B cell (primary cell): ENCODE measurements around the gene ADPRS. TPM values are rescaled to one million over a fixed set of nuclear protein-coding genes. Genes with fewer than 3 reads are reported as not detected.

Source experiments
- ATAC-seq: fragments of 200-7000 bp; cut with Tn5 transposase; one replicate; pipeline ENCODE4 v1.10.0; 2021; ENCODE audit warnings: low read depth, mild to moderate bottlenecking, moderate number of reproducible peaks, moderate library complexity
- CTCF ChIA-PET: fragments of 350-600 bp; sonication (Branson Sonifier 250); formaldehyde crosslinking; loops from one replicate; lab custom pipeline; 2021; ENCODE audit warnings: antibody characterized with exemption, inconsistent platforms; lab: Charles Lee
- POLR2A ChIA-PET: fragments of 350-600 bp; sonication (Branson Sonifier 250); formaldehyde crosslinking; loops from one replicate; lab custom pipeline; 2021; ENCODE audit warnings: antibody characterized with exemption; lab: Charles Lee
- DNase-seq: peaks from one replicate; pipeline ENCODE4 v3.0.0; 2013
- H2AFZ ChIP-seq: 2 replicates; pipeline ENCODE4 v1.6.1; 2012; ENCODE audit warnings: mild to moderate bottlenecking, low read depth, low read length; ENCODE audit not compliant: insufficient read depth, poor library complexity, severe bottlenecking
- H3K27ac ChIP-seq, 2 donors: 1 replicate in 1 of 2; 2 replicates in 1 of 2; pipeline ENCODE4 v1.5.1; 2012 to 2013; ENCODE audit warnings: low read length in 2 of 2, mild to moderate bottlenecking in 2 of 2, moderate library complexity in 1 of 2
- H3K27me3 ChIP-seq, 4 experiments: fragments of 200-600 bp in 1 of 4; sonication (generic) in 1 of 4; replicated peaks in 1 of 4; 1 replicate in 2 of 4; 2 replicates in 2 of 4; pipeline versions ENCODE4 v1.6.1 to v1.7.0; 2013 to 2016; ENCODE audit warnings: low read length in 3 of 4, mild to moderate bottlenecking in 2 of 4, mixed read lengths in 1 of 4, moderate library complexity in 1 of 4; ENCODE audit not compliant: insufficient read depth in 4 of 4, control insufficient read depth in 3 of 4; ENCODE audit errors: control extremely low read depth in 1 of 4
- H3K36me3 ChIP-seq, 2 experiments: replicated peaks in 1 of 2; 1 replicate in 1 of 2; 2 replicates in 1 of 2; pipeline versions ENCODE4 v1.6.1 to v1.7.1; 2013; ENCODE audit warnings: low read length in 1 of 2; ENCODE audit not compliant: insufficient read depth in 2 of 2, control insufficient read depth in 1 of 2; ENCODE audit errors: control extremely low read depth in 1 of 2, extremely low read depth in 1 of 2
- H3K4me1 ChIP-seq, 2 donors: fragments of 200-600 bp in 1 of 2; sonication (generic) in 1 of 2; 1 replicate in 1 of 2; 2 replicates in 1 of 2; pipeline versions ENCODE4 v1.5.1 to v1.6.1; 2013 to 2017; ENCODE audit warnings: low read length in 2 of 2; ENCODE audit not compliant: control insufficient read depth in 2 of 2, insufficient read depth in 2 of 2
- H3K4me2 ChIP-seq: replicated peaks from 2 replicates; pipeline ENCODE3; 2012; ENCODE audit warnings: mild to moderate bottlenecking, low read depth, low read length; ENCODE audit not compliant: poor library complexity, severe bottlenecking
- H3K4me3 ChIP-seq, 5 experiments: fragments of 200-600 bp in 1 of 5; sonication (generic) in 1 of 5; 1 replicate in 3 of 5; 2 replicates in 2 of 5; pipeline versions ENCODE4 v1.5.1 to v1.7.0; 2011 to 2016; ENCODE audit warnings: low read length in 4 of 5, mild to moderate bottlenecking in 4 of 5, low read depth in 2 of 5, control low read depth in 1 of 5, moderate library complexity in 1 of 5; ENCODE audit not compliant: insufficient read depth in 1 of 5; ENCODE audit errors: control extremely low read depth in 1 of 5, extremely low read depth in 1 of 5
- H3K79me2 ChIP-seq: fragments of 200-600 bp; sonication (generic); one replicate; pipeline ENCODE4 v1.6.0; 2016; ENCODE audit warnings: low read length; ENCODE audit not compliant: control insufficient read depth, insufficient read depth
- H3K9ac ChIP-seq: fragments of 200-600 bp; sonication (generic); 2 replicates; pipeline ENCODE4 v1.6.1; 2017; ENCODE audit warnings: mild to moderate bottlenecking, low read length, moderate library complexity
- H3K9me3 ChIP-seq, 3 donors: one replicate each; pipeline versions ENCODE4 v1.6.1 to v1.7.1; 2013; ENCODE audit warnings: low read length in 2 of 3; ENCODE audit not compliant: control insufficient read depth in 2 of 3, insufficient read depth in 1 of 3; ENCODE audit errors: control extremely low read depth in 1 of 3
- H4K20me1 ChIP-seq: 2 replicates; pipeline ENCODE4 v1.6.0; 2012; ENCODE audit warnings: mild to moderate bottlenecking, low read length; ENCODE audit not compliant: insufficient read depth, control insufficient read depth, poor library complexity, severe bottlenecking
- H3K27ac Mint-ChIP-seq: one replicate; pipeline ENCODE4 v1.8.0; 2021; ENCODE audit warnings: mixed read lengths
- H3K27me3 Mint-ChIP-seq: one replicate; pipeline ENCODE4 v1.8.0; 2021; ENCODE audit warnings: mixed read lengths
- H3K4me1 Mint-ChIP-seq: one replicate; pipeline ENCODE4 v1.8.0; 2021; ENCODE audit warnings: mixed read lengths
- H3K4me3 Mint-ChIP-seq: one replicate; pipeline ENCODE4 v1.8.0; 2021; ENCODE audit warnings: mixed read lengths
- H3K9me3 Mint-ChIP-seq: one replicate; pipeline ENCODE4 v1.8.0; 2022; ENCODE audit warnings: mixed read lengths; ENCODE audit not compliant: insufficient read depth
- CTCF ChIP-seq: fragments of 200-600 bp; IDR thresholded peaks from one replicate; pipeline ENCODE4 v1.8.0; 2022; ENCODE audit warnings: antibody characterized with exemption, mild to moderate bottlenecking
- EZH2 ChIP-seq: IDR thresholded peaks from 2 replicates; pipeline ENCODE4 v1.6.1; 2012; ENCODE audit warnings: borderline replicate concordance, low read depth, mild to moderate bottlenecking, moderate library complexity, low read length; ENCODE audit not compliant: insufficient read depth, poor library complexity, severe bottlenecking
- WGBS: methylation state at CpG from one replicate; pipeline ENCODE4 v1.1.5; 2013; ENCODE audit warnings: missing lambda C conversion rate; ENCODE audit not compliant: insufficient coverage; 5-methylcytosine and 5-hydroxymethylcytosine counted together
- intact Hi-C: fragments of 100-400 bp; cut with micrococcal nuclease; formaldehyde crosslinking; loops from one replicate; pipeline ENCODE4 v1.10.0; 2022
- polyA plus RNA-seq: library from polyadenylated mRNA; depleted of rRNA; stranded (reverse); fragments of >200 nt; gene quantifications from 2 replicates; pipeline ENCODE4 v1.2.3, GENCODE V29; 2012
- total RNA-seq, 2 donors: library from RNA; stranded (reverse); fragments of 120-200 nt in 1 of 2; gene quantifications; 1 replicate in 1 of 2; 2 replicates in 1 of 2; pipeline versions ENCODE4 v1.2.3 to v1.2.4, GENCODE V29; 2013 to 2022

Gene ADPRS
- total and polyA plus RNA-seq, 2 donors (not counting 1 experiment from before 2014, with no cell fraction given) = 15.0 to 20.9 TPM

GRCh38 chr1:36119456-36119855 lies 30.8 kb downstream of the ADPRS start:
- H3K4me2 ChIP-seq = no peak overlapping the region

More at GRCh38 chr1:36119456-36119855, 30.8 kb downstream of the ADPRS start:
- Histone ChIP-seq H3K4me3 (no peak overlapping the region), H3K27me3 (peaks cover 0 to 16% (median 1%) of the 10 kb centered on the region in 4 experiments), H2AFZ (no peak overlapping the region), H3K79me2 (no peaks in the 10 kb centered on the region), H4K20me1 (no peaks in the 10 kb centered on the region), H3K9me3 (no peaks in the 10 kb centered on the region), H3K4me1 (peaks cover 19 to 21% of the 10 kb centered on the region in 2 donors), H3K36me3 (no peaks in the 10 kb centered on the region), H3K9ac (no peak overlapping the region), H3K27ac (no peak overlapping the region)
- DNase-seq (no peak), ATAC-seq (no peak)
- Mint-ChIP-seq H3K4me1 (peaks cover 22% of the 10 kb centered on the region), H3K27ac (no peak overlapping the region), H3K9me3 (no peaks in the 10 kb centered on the region), H3K4me3 (no peak overlapping the region), H3K27me3 (peaks cover 6% of the 10 kb centered on the region)
- ChIA-PET POLR2A (interaction anchor here (1.0 kb wide), 1 partner anchor 24 kb away, joined by 3 read pairs; no protein-coding TSS in a partner anchor), CTCF (interaction anchor here (1.5 kb wide), 1 partner anchor 181 kb away, joined by 3 read pairs; no protein-coding TSS in a partner anchor)
- 92% methylated on average over 8 of the region's 9 CpGs for WGBS
- TF ChIP-seq EZH2 (no peak), CTCF (no peak)
- intact Hi-C loops = no loop called here
